HepG2 (cell line): ENCODE results near the gene INTS7. TPM values are rescaled to one million over a fixed set of nuclear protein-coding genes. Genes with fewer than 3 reads are reported as not detected.

Source experiments
- FOSL1 ChIP-seq: sonication (generic); formaldehyde crosslinking; IDR thresholded peaks from 2 replicates; pipeline ENCODE4 v1.9.0; 2021; ENCODE audit warnings: missing genetic modification reagents, borderline replicate concordance
- KDM2A ChIP-seq: sonication (generic); formaldehyde crosslinking; IDR thresholded peaks from 2 replicates; pipeline ENCODE4 v1.4.0; 2020; ENCODE audit warnings: low read depth, missing genetic modification reagents, borderline replicate concordance
- ONECUT2 ChIP-seq: sonication (generic); formaldehyde crosslinking; IDR thresholded peaks from 2 replicates; pipeline ENCODE4 v1.4.0; 2020; ENCODE audit warnings: missing genetic modification reagents
- ZBTB43 ChIP-seq: sonication (generic); formaldehyde crosslinking; conservative IDR thresholded peaks from 2 replicates; pipeline ENCODE4 v1.4.0; 2020; ENCODE audit warnings: missing genetic modification reagents
- ZBTB49 ChIP-seq: sonication (generic); formaldehyde crosslinking; IDR thresholded peaks from 2 replicates; pipeline ENCODE4 v1.4.0; 2020; ENCODE audit warnings: missing genetic modification reagents, borderline replicate concordance
- ZEB1 ChIP-seq: IDR thresholded peaks from 2 replicates; pipeline ENCODE4 v1.6.1; 2012; ENCODE audit warnings: mild to moderate bottlenecking, low read depth, inconsistent platforms; ENCODE audit not compliant: insufficient replicate concordance
- ZKSCAN5 ChIP-seq: sonication (generic); formaldehyde crosslinking; IDR thresholded peaks from 2 replicates; pipeline ENCODE4 v1.5.1; 2020; ENCODE audit warnings: mild to moderate bottlenecking, missing genetic modification reagents
- ZNF75D ChIP-seq: sonication (generic); formaldehyde crosslinking; IDR thresholded peaks from 2 replicates; pipeline ENCODE4 v1.8.1; 2023; ENCODE audit warnings: missing genetic modification reagents, mild to moderate bottlenecking, borderline replicate concordance
- ZNF839 ChIP-seq: sonication (generic); formaldehyde crosslinking; IDR thresholded peaks from 2 replicates; pipeline ENCODE4 v1.4.0; 2020; ENCODE audit warnings: missing genetic modification reagents, mild to moderate bottlenecking, borderline replicate concordance
- polyA plus RNA-seq, 8 experiments: library from polyadenylated mRNA; depleted of rRNA in 3 of 8; stranded (reverse) in 7 of 8; unstranded in 1 of 8; fragments of >200 nt; fragmentation: Illumina TruSeq in 4 of 8; extraction: Trizol in 4 of 8; gene quantifications; 2 replicates each; pipeline versions ENCODE4 v1.2.1 to v1.2.3, GENCODE V29; 2011 to 2016; ENCODE audit warnings: low read depth in 4 of 8, missing spikeins in 1 of 8, mixed read lengths in 1 of 8; ENCODE audit not compliant: insufficient read depth in 1 of 8
- total RNA-seq, 5 experiments: library from RNA; depleted of rRNA; stranded (reverse); fragments of >200 nt; fragmentation: Illumina TruSeq; extraction: Trizol; gene quantifications; 2 replicates each; pipeline ENCODE4 v1.2.3, GENCODE V29; 2016; ENCODE audit warnings: low read depth in 1 of 5
- TF ChIP-seq, protein P1 (sequence below): sonication (generic); formaldehyde crosslinking; conservative IDR thresholded peaks from 2 replicates; pipeline ENCODE4 v1.4.0; 2020; ENCODE audit warnings: missing genetic modification reagents
- TF ChIP-seq, protein P2 (sequence below): sonication (generic); formaldehyde crosslinking; IDR thresholded peaks from 2 replicates; pipeline ENCODE4 v1.4.0; 2020; ENCODE audit warnings: missing genetic modification reagents
- TF ChIP-seq, protein P3 (sequence below): sonication (generic); formaldehyde crosslinking; IDR thresholded peaks from 2 replicates; pipeline ENCODE4 v1.4.0; 2020; ENCODE audit warnings: missing genetic modification reagents, borderline replicate concordance
- TF ChIP-seq, protein P4 (sequence below): sonication (generic); formaldehyde crosslinking; IDR thresholded peaks from 2 replicates; pipeline ENCODE4; 2020; ENCODE audit warnings: missing genetic modification reagents, mild to moderate bottlenecking, borderline replicate concordance

Gene INTS7
- total and polyA plus RNA-seq, 2 of the 13 experiments (the other 11 are each of a cell fraction or from before 2014, with no cell fraction given), result 18.3 to 22.4 TPM

DNA sequence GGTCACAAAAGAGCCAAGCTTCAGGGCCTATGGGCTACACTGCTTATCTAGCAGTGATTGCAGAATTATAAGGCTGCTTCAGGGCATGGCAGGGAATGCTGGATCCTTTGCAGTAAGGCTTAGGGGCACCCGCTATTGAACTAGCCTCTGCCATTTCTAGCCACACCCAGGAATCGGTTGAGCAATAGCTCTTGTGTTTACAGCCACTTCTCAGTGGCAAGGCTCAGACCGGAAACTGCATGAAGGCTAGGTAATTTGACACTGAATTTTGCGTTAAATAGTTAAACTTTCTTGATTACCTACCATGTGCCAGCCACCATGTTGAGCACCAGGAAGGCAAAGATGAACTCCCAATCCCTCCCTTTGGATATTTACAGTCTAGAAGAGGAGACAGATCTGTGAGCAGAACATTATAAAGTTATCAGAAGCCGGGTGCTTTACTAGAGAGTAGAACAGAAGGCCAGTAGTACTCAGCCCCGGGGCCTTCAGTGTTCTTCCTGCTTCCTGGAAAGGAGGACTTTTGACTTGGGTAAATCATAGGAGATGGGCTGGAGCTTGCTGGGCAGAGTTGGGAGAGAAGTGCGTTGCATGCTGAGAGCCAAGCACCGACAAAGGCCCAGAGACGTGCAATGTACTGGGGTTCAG lies 106.2 kb downstream of the INTS7 start (continued):
- TF ChIP-seq, protein P1, sequence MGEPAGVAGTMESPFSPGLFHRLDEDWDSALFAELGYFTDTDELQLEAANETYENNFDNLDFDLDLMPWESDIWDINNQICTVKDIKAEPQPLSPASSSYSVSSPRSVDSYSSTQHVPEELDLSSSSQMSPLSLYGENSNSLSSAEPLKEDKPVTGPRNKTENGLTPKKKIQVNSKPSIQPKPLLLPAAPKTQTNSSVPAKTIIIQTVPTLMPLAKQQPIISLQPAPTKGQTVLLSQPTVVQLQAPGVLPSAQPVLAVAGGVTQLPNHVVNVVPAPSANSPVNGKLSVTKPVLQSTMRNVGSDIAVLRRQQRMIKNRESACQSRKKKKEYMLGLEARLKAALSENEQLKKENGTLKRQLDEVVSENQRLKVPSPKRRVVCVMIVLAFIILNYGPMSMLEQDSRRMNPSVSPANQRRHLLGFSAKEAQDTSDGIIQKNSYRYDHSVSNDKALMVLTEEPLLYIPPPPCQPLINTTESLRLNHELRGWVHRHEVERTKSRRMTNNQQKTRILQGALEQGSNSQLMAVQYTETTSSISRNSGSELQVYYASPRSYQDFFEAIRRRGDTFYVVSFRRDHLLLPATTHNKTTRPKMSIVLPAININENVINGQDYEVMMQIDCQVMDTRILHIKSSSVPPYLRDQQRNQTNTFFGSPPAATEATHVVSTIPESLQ (CRISPR knock-in tag), result 0 out of 2 replicates have a peak, but pooled peaks have one; percentile 34
- TF ChIP-seq, protein P2, sequence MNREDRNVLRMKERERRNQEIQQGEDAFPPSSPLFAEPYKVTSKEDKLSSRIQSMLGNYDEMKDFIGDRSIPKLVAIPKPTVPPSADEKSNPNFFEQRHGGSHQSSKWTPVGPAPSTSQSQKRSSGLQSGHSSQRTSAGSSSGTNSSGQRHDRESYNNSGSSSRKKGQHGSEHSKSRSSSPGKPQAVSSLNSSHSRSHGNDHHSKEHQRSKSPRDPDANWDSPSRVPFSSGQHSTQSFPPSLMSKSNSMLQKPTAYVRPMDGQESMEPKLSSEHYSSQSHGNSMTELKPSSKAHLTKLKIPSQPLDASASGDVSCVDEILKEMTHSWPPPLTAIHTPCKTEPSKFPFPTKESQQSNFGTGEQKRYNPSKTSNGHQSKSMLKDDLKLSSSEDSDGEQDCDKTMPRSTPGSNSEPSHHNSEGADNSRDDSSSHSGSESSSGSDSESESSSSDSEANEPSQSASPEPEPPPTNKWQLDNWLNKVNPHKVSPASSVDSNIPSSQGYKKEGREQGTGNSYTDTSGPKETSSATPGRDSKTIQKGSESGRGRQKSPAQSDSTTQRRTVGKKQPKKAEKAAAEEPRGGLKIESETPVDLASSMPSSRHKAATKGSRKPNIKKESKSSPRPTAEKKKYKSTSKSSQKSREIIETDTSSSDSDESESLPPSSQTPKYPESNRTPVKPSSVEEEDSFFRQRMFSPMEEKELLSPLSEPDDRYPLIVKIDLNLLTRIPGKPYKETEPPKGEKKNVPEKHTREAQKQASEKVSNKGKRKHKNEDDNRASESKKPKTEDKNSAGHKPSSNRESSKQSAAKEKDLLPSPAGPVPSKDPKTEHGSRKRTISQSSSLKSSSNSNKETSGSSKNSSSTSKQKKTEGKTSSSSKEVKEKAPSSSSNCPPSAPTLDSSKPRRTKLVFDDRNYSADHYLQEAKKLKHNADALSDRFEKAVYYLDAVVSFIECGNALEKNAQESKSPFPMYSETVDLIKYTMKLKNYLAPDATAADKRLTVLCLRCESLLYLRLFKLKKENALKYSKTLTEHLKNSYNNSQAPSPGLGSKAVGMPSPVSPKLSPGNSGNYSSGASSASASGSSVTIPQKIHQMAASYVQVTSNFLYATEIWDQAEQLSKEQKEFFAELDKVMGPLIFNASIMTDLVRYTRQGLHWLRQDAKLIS, result no peak
- TF ChIP-seq ZBTB43 (CRISPR knock-in tag) (0 out of 2 replicates have a peak, but pooled peaks have one; percentile 26), ZBTB49 (no peak), ZKSCAN5 (CRISPR knock-in tag) (no peak), ZNF839 (CRISPR knock-in tag) (no peak), FOSL1 (CRISPR knock-in tag) (no peak), ZNF75D (no peak), KDM2A (peak; percentile 68; the same call in 1 of the 2 replicates), ONECUT2 (CRISPR knock-in tag) (no peak), ZEB1 (no peak)
- TF ChIP-seq, protein P3, sequence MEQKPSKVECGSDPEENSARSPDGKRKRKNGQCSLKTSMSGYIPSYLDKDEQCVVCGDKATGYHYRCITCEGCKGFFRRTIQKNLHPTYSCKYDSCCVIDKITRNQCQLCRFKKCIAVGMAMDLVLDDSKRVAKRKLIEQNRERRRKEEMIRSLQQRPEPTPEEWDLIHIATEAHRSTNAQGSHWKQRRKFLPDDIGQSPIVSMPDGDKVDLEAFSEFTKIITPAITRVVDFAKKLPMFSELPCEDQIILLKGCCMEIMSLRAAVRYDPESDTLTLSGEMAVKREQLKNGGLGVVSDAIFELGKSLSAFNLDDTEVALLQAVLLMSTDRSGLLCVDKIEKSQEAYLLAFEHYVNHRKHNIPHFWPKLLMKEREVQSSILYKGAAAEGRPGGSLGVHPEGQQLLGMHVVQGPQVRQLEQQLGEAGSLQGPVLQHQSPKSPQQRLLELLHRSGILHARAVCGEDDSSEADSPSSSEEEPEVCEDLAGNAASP, result peak; percentile 41; the same call in 1 of the 2 replicates
- TF ChIP-seq, protein P4, sequence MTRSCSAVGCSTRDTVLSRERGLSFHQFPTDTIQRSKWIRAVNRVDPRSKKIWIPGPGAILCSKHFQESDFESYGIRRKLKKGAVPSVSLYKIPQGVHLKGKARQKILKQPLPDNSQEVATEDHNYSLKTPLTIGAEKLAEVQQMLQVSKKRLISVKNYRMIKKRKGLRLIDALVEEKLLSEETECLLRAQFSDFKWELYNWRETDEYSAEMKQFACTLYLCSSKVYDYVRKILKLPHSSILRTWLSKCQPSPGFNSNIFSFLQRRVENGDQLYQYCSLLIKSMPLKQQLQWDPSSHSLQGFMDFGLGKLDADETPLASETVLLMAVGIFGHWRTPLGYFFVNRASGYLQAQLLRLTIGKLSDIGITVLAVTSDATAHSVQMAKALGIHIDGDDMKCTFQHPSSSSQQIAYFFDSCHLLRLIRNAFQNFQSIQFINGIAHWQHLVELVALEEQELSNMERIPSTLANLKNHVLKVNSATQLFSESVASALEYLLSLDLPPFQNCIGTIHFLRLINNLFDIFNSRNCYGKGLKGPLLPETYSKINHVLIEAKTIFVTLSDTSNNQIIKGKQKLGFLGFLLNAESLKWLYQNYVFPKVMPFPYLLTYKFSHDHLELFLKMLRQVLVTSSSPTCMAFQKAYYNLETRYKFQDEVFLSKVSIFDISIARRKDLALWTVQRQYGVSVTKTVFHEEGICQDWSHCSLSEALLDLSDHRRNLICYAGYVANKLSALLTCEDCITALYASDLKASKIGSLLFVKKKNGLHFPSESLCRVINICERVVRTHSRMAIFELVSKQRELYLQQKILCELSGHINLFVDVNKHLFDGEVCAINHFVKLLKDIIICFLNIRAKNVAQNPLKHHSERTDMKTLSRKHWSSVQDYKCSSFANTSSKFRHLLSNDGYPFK (CRISPR knock-in tag), result peak; percentile 36; the same call in 1 of the 2 replicates
